Astrocyte (in vitro differentiated cells and primary cell): ENCODE results near the gene ITGBL1. TPM values are rescaled to one million over a fixed set of nuclear protein-coding genes. Genes with fewer than 3 reads are reported as not detected.
"Not testable (repeated sequence)": the region's sequence is repeated elsewhere in the genome, so short reads cannot be mapped to it uniquely, and the experiment has no call there.

Source experiments
- DNase-seq: peaks from one replicate; pipeline ENCODE4 v3.0.0-alpha.2; 2010; ENCODE audit warnings: low read depth
- FAIRE-seq: peaks from 2 replicates; lab custom pipeline; 2011; peaks lifted over from hg19 to GRCh38; lab: Jason Lieb, UNC
- H2AFZ ChIP-seq: 2 replicates; pipeline ENCODE4 v1.6.0; 2012; ENCODE audit warnings: low read depth, low read length, inconsistent platforms
- H3K27ac ChIP-seq: 2 replicates; pipeline ENCODE4 v1.5.1; 2011; ENCODE audit warnings: low read depth, low read length, inconsistent platforms
- H3K27me3 ChIP-seq: 2 replicates; pipeline ENCODE4 v1.6.0; 2011; ENCODE audit warnings: low read length, inconsistent platforms; ENCODE audit not compliant: insufficient read depth
- H3K36me3 ChIP-seq: 2 replicates; pipeline ENCODE4 v1.5.1; 2011; ENCODE audit warnings: low read length, inconsistent platforms; ENCODE audit not compliant: insufficient read depth
- H3K4me1 ChIP-seq: 2 replicates; pipeline ENCODE4 v1.5.1; 2011; ENCODE audit warnings: low read length, inconsistent platforms; ENCODE audit not compliant: insufficient read depth
- H3K4me2 ChIP-seq: 2 replicates; pipeline ENCODE4 v1.6.0; 2012; ENCODE audit warnings: low read length, inconsistent platforms
- H3K4me3 ChIP-seq: 2 replicates; pipeline ENCODE4 v1.5.1; 2011; ENCODE audit warnings: low read depth, mild to moderate bottlenecking, low read length, inconsistent platforms; ENCODE audit not compliant: insufficient read depth
- H3K79me2 ChIP-seq: 2 replicates; pipeline ENCODE4 v1.6.0; 2012; ENCODE audit warnings: mild to moderate bottlenecking, low read length, inconsistent platforms; ENCODE audit not compliant: insufficient read depth
- H3K9ac ChIP-seq: 2 replicates; pipeline ENCODE4 v1.6.0; 2012; ENCODE audit warnings: mild to moderate bottlenecking, low read length, inconsistent platforms
- H3K9me3 ChIP-seq: 2 replicates; pipeline ENCODE4 v1.5.1; 2012; ENCODE audit warnings: low read depth, mild to moderate bottlenecking, low read length, inconsistent platforms; ENCODE audit not compliant: insufficient read depth
- H4K20me1 ChIP-seq: 2 replicates; pipeline ENCODE4 v1.6.0; 2012; ENCODE audit warnings: low read length, inconsistent platforms; ENCODE audit not compliant: insufficient read depth
- H3K27ac Mint-ChIP-seq: one replicate; pipeline ENCODE4 v1.8.0; 2021; ENCODE audit warnings: mild to moderate bottlenecking, mixed read lengths; ENCODE audit not compliant: unreplicated experiment
- H3K27me3 Mint-ChIP-seq: one replicate; pipeline ENCODE4 v1.8.0; 2021; ENCODE audit warnings: low read depth, mixed read lengths; ENCODE audit not compliant: unreplicated experiment
- H3K36me3 Mint-ChIP-seq: one replicate; pipeline ENCODE4 v1.8.0; 2021; ENCODE audit warnings: low read depth, mixed read lengths; ENCODE audit not compliant: unreplicated experiment
- H3K4me1 Mint-ChIP-seq: one replicate; pipeline ENCODE4 v1.8.0; 2021; ENCODE audit warnings: low read depth, mixed read lengths; ENCODE audit not compliant: unreplicated experiment
- H3K4me3 Mint-ChIP-seq: one replicate; pipeline ENCODE4 v1.8.0; 2021; ENCODE audit warnings: mild to moderate bottlenecking, moderate library complexity, mixed read lengths; ENCODE audit not compliant: unreplicated experiment
- H3K9me3 Mint-ChIP-seq: one replicate; pipeline ENCODE4 v1.8.0; 2021; ENCODE audit warnings: mild to moderate bottlenecking, mixed read lengths; ENCODE audit not compliant: unreplicated experiment
- EZH2 ChIP-seq: IDR thresholded peaks from 2 replicates; pipeline ENCODE4 v1.6.1; 2012; ENCODE audit warnings: mild to moderate bottlenecking, low read length, inconsistent platforms; ENCODE audit not compliant: insufficient read depth
- total RNA-seq: library from RNA; stranded (reverse); gene quantifications from 2 replicates; pipeline ENCODE4 v1.2.1, GENCODE V29; 2021
- TF ChIP-seq, protein P1 (sequence below): IDR thresholded peaks from 2 replicates; pipeline ENCODE4 v1.5.1; 2011; ENCODE audit warnings: low read depth, mild to moderate bottlenecking, inconsistent platforms, low read length, moderate library complexity; ENCODE audit not compliant: insufficient read depth

The ITGBL1 gene
- total RNA-seq, 1 donor from 2014 or later: 0.14 TPM

DNA sequence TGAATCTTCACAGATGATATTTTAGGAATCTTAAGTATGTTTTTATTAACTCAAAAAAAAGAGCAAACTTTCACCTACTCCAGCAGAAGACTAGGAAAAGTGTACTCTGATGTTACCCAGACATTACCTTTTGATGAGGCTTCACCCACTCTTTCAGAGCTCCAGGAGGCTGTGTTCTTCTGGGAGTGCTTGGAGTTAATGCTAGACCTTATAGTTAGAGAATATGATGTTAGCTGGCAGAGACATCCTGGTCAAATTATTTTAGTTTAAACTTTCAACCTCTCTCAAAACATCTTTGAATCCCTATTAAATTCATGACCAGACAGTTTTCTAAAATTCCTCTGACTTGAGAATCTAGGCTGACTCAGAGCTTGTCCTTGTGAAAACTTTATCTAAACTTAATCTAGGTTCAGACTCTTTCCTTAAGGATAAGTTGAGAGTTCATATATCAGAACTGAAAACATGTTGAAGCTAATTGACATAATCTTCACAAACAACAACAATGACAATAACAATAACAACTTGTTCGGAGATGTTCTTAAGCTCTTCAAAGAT lies 82.8 kb downstream of the ITGBL1 start:
- FAIRE-seq: peak; percentile 85
- TF ChIP-seq, protein P1, sequence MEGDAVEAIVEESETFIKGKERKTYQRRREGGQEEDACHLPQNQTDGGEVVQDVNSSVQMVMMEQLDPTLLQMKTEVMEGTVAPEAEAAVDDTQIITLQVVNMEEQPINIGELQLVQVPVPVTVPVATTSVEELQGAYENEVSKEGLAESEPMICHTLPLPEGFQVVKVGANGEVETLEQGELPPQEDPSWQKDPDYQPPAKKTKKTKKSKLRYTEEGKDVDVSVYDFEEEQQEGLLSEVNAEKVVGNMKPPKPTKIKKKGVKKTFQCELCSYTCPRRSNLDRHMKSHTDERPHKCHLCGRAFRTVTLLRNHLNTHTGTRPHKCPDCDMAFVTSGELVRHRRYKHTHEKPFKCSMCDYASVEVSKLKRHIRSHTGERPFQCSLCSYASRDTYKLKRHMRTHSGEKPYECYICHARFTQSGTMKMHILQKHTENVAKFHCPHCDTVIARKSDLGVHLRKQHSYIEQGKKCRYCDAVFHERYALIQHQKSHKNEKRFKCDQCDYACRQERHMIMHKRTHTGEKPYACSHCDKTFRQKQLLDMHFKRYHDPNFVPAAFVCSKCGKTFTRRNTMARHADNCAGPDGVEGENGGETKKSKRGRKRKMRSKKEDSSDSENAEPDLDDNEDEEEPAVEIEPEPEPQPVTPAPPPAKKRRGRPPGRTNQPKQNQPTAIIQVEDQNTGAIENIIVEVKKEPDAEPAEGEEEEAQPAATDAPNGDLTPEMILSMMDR: no peak
- TF ChIP-seq EZH2: no peak

GRCh38 chr13:101536079-101536478 lies 83.6 kb downstream of the ITGBL1 start:
- no peak for DNase-seq
- TF ChIP-seq EZH2: no peak
- TF ChIP-seq, protein P1: no peak
- H4K20me1 ChIP-seq: no peaks in the 10 kb centered on the region
- no peaks in the 10 kb centered on the region for H3K27me3 ChIP-seq
- H3K9ac ChIP-seq: no peak overlapping the region
- peaks cover 2% of the 10 kb centered on the region for H3K9me3 Mint-ChIP-seq
- H3K4me1 ChIP-seq: no peaks in the 10 kb centered on the region
- H3K4me1 Mint-ChIP-seq: peaks cover 10% of the 10 kb centered on the region
- no peaks in the 10 kb centered on the region for H3K9me3 ChIP-seq
- FAIRE-seq: no peak
- H3K36me3 Mint-ChIP-seq: no peaks in the 10 kb centered on the region
- no peaks in the 10 kb centered on the region for H3K79me2 ChIP-seq
- no peak overlapping the region for H3K27ac Mint-ChIP-seq
- no peak overlapping the region for H3K4me3 ChIP-seq
- no peaks in the 10 kb centered on the region for H3K27me3 Mint-ChIP-seq
- H2AFZ ChIP-seq: no peak overlapping the region
- H3K27ac ChIP-seq: no peak overlapping the region
- H3K4me3 Mint-ChIP-seq: no peak overlapping the region
- H3K36me3 ChIP-seq: no peaks in the 10 kb centered on the region
- H3K4me2 ChIP-seq: no peak overlapping the region

More for the DNA sequence above, 82.8 kb downstream of the ITGBL1 start:
- Mint-ChIP-seq H3K9me3 (peaks cover 2% of the 10 kb centered on the region), H3K27ac (no peak overlapping the region), H3K4me1 (peaks cover 10% of the 10 kb centered on the region), H3K4me3 (no peak overlapping the region), H3K36me3 (no peaks in the 10 kb centered on the region), H3K27me3 (no peaks in the 10 kb centered on the region)
- no peaks in the 10 kb centered on the region for H3K27me3 ChIP-seq
- no peaks in the 10 kb centered on the region for H3K79me2 ChIP-seq
- H2AFZ ChIP-seq: no peak overlapping the region
- DNase-seq: no peak
- no peak overlapping the region for H3K9ac ChIP-seq
- H3K4me3 ChIP-seq: no peak overlapping the region
- no peaks in the 10 kb centered on the region for H3K36me3 ChIP-seq
- H3K9me3 ChIP-seq: no peaks in the 10 kb centered on the region
- no peak overlapping the region for H3K27ac ChIP-seq
- H3K4me2 ChIP-seq: no peak overlapping the region
- no peaks in the 10 kb centered on the region for H3K4me1 ChIP-seq
- H4K20me1 ChIP-seq: no peaks in the 10 kb centered on the region

DNA sequence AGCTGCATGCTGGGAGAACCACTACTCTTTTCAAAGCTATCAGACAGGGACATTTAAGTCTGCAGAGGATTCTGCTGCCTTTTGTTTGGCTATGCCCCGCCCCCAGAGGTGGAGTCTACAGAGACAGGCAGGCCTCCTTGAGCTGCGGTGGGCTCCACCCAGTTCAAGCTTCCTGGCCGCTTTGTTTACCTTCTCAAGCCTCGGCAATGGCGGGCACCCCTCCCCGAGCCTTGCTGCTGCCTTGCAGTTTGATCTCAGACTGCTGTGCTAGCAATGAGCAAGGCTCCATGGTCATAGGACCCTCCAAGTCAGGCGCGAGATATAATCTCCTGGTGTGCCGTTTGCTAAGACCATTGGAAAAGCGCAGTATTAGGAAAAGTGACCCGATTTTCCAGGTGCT lies 92.1 kb downstream of the ITGBL1 start:
- not testable (repeated sequence) for H3K9ac ChIP-seq, H3K79me2 ChIP-seq, H3K4me2 ChIP-seq, H3K9me3 Mint-ChIP-seq, H3K27me3 ChIP-seq, DNase-seq, FAIRE-seq, H3K36me3 Mint-ChIP-seq, H3K4me3 Mint-ChIP-seq, H3K27ac ChIP-seq, H3K4me1 ChIP-seq, H3K9me3 ChIP-seq, H3K4me3 ChIP-seq, H3K4me1 Mint-ChIP-seq, H2AFZ ChIP-seq, H4K20me1 ChIP-seq, H3K27me3 Mint-ChIP-seq, H3K27ac Mint-ChIP-seq, H3K36me3 ChIP-seq
